GM18505 (cell line): ENCODE results near the gene RASSF3.
A peak's percentile ranks its signal among the peaks of the same experiment; 100 is the strongest.

Experiments
- ATAC-seq: cut with Tn5 transposase; IDR thresholded peaks from one replicate; pipeline ENCODE4 v1.9.1; 2021; ENCODE audit not compliant: unreplicated experiment
- POLR2A ChIP-seq: IDR thresholded peaks from 4 replicates; pipeline ENCODE4 v1.6.1; 2011; ENCODE audit warnings: borderline replicate concordance; ENCODE audit not compliant: insufficient read depth, insufficient read length; ENCODE audit errors: extremely low read depth

RASSF3 gene

DNA sequence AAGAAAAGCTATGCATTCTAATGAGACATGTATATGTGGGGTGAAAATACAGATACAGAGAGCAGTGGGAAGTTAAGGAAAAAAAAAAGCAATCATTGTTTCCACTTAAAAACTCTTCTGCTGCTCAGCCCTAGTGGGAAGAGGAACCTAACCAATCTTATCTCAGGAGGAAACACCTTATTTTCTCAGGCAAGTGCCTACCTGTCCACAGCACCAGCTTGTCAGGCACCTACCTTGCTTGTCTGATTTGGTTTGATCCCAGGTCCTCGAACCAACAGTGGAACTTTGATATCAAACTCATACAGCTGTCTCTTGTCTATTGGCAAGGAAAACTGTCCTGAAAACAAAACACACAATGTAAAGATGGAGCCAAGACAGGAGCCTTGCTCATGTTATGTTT, 126.5 kb downstream of the RASSF3 start:
- no peak for TF ChIP-seq POLR2A
- no peak for ATAC-seq

DNA sequence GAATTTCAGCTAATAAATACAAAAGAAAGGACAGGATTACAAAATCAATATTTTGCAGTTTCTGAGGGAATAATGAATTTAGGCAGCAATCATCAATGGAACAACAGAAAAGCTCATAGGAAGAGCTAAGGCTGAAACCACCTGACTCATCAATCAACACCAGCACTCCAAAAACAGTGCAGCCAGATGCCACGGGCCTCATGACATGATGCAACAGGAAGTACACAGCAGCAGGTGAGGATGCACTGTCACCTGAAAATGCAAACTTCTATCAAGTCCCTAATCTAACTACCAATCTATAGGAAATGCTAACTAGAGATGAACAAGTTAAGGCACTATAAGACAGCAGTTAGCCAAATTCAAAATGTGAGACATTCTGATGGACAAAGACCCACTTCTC, 127.2 kb downstream of the RASSF3 start:
- TF ChIP-seq POLR2A, result no peak
- ATAC-seq, result peak; percentile 52

DNA sequence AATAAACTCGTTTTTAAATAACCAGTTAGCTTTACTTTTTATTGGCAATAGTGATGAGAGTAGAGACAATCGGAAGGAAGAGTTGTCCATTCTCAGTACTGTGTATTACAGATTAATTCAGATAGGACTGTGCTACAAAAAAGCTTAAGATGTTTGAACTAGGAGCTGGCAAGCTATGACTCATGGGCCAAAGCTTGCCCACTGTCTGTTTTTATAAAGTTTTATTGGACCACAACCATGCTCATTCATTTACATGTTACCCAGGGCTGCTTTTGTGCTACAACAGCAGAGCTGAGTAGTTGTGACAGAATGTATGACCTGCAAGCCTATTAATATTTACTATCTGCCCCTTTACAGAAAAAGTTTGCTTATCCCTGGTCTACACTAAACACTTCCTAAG, 129.5 kb downstream of the RASSF3 start:
- no peak for ATAC-seq
- no peak for TF ChIP-seq POLR2A

- TF ChIP-seq POLR2A, result no peak
Measured at GRCh38 chr12:64740646-64741045, 130.4 kb downstream of the RASSF3 start.

DNA sequence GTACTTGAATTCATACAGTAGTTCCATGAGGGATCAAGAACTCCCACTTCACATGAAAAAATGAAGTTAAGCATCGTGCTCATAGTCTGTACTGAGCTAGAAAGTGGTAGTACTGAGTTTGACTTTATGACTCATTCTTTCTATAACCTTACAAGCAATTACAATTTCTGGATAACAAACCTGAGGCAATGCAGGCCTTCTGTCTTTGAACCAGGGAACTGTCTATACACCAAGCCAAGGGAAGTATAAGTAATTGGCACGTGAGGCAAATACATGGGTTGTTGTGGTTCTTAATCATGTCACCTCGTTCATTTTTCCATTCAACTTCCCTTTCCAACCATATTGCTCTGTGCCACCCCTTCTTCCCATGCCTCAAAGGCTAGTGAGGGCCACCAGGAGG, 132.1 kb downstream of the RASSF3 start:
- TF ChIP-seq POLR2A, result no peak
- ATAC-seq, result no peak

More at GRCh38 chr12:64740646-64741045, 130.4 kb downstream of the RASSF3 start:
- ATAC-seq, result no peak

DNA sequence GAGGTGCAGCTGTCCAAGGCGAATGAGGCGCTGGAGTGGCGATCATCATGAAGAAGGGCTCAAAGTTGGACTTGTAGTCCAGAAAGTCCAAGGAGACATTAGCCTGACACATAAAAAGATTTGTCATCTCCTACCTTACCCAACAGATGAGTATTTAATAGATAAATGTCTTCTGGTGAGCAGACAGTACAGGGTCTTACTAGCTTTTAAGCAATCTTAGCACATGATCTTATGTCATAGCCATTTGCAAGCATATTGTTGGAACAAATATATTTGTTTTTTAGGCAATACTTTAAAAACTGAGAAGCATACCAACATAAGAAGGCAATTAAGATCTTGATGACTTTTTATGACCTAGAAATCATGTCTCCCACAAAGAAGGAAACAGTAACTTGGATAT, 132.9 kb downstream of the RASSF3 start:
- ATAC-seq, result no peak
- no peak for TF ChIP-seq POLR2A

DNA sequence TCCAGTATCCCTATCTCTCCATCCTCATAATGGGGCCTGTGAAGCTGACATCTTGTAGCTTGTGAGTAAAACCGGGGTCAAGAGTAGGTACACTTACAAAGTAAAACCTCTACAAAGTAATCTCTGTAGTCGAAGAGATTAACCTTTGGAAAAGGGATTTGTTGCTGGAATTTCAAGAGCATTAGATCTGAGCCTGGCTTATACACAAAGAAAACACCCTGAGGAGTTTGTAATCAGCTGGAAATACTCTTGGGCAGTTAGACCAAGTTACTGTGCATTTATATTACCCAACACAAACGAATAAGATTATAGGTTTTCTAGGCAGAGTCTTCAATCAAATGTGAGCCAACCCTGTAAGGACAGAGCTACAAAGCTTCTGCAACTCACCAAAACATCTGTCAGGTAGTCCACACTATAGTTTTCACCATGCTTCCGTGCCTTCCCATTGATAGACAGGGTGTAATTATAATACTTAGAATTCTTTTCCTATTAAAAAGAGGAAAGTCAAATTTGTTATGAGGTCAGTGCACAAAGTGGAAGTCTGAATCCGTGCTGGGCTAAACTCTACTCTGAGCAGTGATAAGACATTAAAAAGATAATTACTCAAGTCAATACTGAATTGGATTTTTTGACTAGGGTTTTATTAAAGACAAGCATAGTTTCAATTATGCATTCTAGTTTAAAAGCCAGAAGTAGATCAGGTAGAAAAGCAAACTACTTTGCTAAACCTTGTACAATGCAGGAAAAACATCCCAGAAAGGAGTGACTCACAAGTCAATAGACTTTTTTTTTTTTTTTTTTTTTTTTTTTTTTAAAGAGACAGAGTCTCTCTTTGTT, 134.3 kb downstream of the RASSF3 start:
- ATAC-seq, result no peak
- no peak for TF ChIP-seq POLR2A

DNA sequence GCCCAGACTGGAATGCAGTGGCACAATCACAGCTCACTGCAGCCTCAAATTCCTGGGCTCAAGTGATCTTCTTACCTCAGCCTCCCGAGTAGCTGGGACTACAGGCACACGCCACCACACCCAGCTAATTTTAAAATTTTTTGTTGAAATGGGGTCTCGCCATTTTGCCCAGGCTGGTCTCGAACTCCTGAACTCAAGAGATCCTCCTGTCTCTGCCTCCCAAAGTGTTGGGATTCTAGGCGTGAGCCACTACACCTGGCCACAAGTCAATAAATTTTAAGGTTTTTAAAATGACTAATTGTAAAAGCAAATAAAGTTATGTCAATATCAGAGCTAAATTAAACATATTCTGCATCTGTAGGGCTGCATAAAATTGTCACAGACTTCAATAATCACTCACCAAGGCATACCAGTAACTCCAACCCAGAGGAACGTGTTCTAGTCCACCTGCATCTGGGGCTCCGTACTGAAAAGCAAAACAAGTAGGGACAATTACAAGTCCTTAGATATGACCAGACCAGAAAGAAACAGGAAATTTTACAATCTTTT, 135.0 kb downstream of the RASSF3 start:
- ATAC-seq, result no peak
- no peak for TF ChIP-seq POLR2A

- no peak for ATAC-seq
- no peak for TF ChIP-seq POLR2A
Measured at GRCh38 chr12:64745980-64746379, 135.7 kb downstream of the RASSF3 start.

- ATAC-seq, result no peak
- no peak for TF ChIP-seq POLR2A
Measured at GRCh38 chr12:64746663-64747062, 136.4 kb downstream of the RASSF3 start.
